HG02852 (cell line): ENCODE data around the gene PROM1.

Experiments used
- ATAC-seq: cut with Tn5 transposase; IDR thresholded peaks from one replicate; pipeline ENCODE4 v1.9.1; 2021; ENCODE audit warnings: mild to moderate bottlenecking, moderate library complexity; ENCODE audit not compliant: unreplicated experiment

Gene PROM1

DNA sequence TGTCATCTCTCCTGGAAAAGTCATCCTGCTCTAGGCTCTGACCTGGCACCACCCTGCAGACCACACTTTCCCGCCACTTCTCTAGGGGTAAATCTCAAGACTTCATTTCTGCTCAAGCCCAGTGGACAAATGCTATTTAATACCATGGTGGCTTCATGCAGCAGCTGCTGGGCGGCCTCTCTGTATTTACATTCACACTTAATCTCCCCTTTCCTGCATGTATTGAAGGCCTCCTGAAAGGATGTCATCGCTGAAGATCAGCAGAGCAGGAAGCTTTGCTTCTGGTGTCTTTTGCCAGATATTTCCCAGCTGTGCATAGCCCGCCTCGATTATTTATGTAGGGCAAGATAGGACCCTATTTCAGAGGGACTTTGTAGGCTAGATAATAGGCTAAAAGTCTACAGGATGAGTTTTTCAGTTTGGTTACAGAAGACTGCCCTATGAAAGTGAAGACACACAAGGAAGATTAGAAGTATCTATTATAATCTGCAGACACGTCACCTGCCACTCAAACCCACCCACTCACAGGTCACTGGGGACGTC is 17.2 kb downstream of the PROM1 start:
- no peak for ATAC-seq

- no peak for ATAC-seq
Measured at GRCh38 chr4:16065066-16065465, 18.8 kb downstream of the PROM1 start.

GRCh38 chr4:16062601-16063000 is 21.2 kb downstream of the PROM1 start:
- ATAC-seq, result no peak

- ATAC-seq, result no peak
Measured at GRCh38 chr4:16056681-16057385, 27.0 kb downstream of the PROM1 start.

DNA sequence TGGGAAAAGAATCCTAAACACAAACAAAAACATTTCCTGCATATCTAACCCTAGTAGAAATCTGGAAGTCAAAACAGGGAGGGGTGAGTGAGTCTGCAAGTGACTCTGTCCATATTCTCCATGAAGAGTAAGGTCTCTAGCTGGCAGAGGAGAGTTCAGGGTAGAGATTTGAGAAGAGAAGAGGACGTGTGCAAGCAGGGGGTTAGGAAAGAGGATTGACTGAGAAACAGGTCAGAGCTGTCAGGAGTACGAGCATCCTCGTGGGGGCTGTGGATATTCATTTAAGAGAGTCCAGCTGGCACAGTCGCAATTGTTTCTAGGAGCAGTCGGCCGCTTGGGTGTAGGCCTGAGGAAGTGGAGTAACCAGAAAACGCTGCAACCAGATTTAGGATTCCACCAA is 27.9 kb downstream of the PROM1 start:
- no peak for ATAC-seq

- no peak for ATAC-seq
Measured at GRCh38 chr4:16055471-16055870, 28.4 kb downstream of the PROM1 start.

DNA sequence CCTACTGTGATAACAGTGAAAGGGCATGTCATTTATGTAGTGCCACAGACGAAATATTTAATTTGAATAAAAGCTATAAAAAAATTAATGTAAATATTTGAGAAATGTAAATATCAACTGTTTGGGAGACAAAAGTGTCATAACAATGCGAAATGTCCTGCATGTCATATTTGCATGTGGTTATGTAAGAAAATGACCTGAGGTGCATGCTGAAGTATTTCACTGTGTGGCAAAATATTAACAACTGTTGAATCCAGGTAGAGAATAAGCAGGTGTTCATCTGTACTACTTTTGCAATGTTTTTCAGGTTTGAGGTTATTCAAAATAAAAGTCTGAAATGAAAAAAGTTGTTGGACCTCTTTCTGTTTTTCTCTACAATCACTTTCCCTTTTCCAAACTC is 30.9 kb downstream of the PROM1 start:
- no peak for ATAC-seq

- ATAC-seq, result no peak
Measured at GRCh38 chr4:16051980-16052379, 31.8 kb downstream of the PROM1 start.

- no peak for ATAC-seq
Measured at GRCh38 chr4:16051132-16051531, 32.7 kb downstream of the PROM1 start.

DNA sequence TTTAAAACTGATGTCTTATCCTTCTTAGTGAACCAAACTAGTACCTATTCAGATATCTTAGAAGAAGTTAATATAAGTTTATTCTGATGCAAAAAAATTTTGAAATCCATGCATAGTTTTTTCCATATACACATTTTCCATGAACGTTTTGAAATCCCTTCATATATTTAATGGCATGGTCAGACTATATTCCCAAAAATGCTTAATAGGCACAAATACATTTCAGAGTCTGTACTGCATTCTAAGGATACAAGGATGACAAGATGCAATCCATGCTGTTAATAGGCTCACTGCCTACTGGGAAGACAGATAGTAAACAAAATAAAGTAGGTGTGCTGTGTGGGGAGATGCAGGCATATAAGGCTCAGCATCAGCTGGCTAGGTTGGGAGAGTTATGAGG is 33.2 kb downstream of the PROM1 start:
- no peak for ATAC-seq

GRCh38 chr4:16048619-16049419 is 35.0 kb downstream of the PROM1 start:
- no peak for ATAC-seq

DNA sequence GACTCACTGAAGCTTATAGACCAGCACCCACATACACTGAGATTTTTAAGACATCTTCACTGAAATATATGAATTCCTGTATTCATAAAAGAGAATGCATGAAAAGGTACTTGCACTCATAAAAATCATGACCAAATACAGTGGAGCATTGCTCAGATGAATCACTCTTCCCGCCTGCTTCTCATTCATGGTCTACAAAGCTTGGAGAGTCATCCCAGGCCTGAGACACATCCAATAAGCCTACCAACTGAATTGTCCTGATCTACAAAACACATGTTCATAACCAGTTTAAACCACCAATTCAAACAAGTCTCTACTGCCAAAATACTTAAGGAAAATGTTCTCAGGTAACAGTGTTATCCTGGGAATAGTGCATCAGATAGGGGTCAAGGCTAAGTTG is 38.1 kb downstream of the PROM1 start:
- no peak for ATAC-seq

GRCh38 chr4:16043642-16044498 is 40.0 kb downstream of the PROM1 start:
- no peak for ATAC-seq

- ATAC-seq, result no peak
Measured at GRCh38 chr4:16039139-16039538, 44.7 kb downstream of the PROM1 start.

DNA sequence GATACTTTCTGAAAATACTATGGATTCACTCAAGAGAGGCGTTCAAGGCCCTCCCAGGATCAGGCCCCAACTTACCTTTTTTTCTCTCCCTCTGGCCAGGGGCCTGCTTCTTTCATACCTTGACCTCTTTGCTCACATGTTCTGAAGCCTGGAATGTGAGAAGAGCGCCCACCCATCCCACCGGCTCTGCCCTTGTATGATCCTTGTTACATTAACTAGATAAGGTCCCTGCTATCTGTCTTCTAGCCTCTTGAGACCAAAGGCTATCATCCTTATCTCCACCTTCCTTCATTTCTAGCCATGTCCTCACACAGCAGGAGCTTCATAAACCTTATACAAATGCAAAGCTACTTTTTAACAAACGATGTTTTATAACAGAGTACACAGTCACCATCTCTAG is 45.9 kb downstream of the PROM1 start:
- no peak for ATAC-seq

DNA sequence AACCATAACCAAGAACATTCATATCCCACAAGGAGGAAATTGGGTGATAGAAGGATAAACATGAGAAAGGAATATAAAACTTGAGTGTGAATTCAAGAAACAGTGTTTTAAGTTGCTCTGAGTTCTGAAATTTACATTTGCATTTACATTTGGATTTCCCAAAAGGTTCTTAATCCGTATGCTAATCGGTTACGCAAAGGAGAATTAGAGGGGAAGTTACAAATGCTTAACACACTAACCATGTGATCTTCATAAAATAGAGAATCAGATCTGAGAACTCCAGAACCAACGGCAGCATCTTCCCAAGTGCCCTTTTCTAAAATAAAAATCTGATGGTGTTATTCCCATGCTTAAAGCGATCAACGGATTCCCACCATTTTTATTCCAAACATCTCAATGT is 48.0 kb downstream of the PROM1 start:
- ATAC-seq, result no peak

GRCh38 chr4:16034010-16034748 is 49.6 kb downstream of the PROM1 start:
- ATAC-seq, result no peak

DNA sequence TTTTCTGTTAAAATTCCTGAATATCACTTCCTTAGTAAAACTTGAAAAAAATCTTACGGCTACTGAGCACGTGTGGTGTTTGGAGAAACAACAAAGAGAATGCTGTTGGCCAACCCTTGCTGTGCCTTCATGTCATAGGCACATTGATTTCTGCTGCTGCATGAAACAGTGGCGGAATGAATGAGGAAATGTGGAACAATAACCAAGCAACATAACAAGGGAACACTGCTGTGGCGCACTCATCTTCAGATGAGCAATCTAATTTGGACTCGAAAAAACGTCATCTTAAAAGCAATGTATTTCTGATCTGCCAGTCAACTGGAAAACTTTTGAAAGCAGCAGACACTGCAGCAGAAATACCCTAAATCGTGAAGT is 51.4 kb downstream of the PROM1 start:
- no peak for ATAC-seq

DNA sequence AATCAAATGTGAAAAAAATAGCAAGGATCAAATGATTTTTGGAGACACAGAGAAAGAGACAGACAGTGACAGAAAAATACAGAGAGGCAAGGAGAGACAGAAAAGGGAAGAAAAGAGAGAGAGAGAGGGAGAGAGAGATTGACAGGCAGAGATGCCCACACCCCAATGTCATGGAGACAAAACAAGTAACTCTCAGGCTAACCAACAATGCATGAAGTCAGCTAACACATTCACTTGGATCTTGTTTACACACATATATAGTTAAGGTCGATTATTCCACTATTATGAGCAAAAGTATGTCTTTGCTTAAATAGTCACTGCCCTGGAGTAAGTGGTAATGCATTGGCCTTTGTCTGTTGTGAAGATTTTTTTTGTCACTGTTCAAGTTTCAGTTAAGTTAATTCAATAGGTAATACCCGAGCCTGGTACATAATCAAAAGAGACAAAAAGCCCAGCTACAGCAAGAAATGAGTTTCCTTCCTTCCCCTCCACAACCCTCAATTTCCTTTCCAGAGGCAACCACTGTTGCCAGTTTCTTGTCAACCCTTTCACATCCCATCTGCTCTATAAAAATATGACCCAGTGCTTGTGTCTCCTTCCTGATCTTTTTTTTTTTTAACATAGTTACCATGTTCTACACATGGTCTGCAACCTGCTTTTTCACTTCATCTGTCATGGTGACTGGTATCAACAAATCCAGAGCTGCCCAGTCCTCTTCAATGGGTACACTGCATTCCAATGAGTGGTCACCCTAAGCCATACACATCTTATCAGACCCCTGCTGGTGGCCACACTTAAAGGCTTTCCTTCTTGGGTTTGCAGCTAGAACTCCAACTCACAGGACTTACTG is 52.1 kb downstream of the PROM1 start:
- no peak for ATAC-seq

GRCh38 chr4:16029886-16030285 is 53.9 kb downstream of the PROM1 start:
- no peak for ATAC-seq
